PC-9 (cell line): ENCODE results near the gene CLECL1. TPM values are rescaled to one million over a fixed set of nuclear protein-coding genes. Genes with fewer than 3 reads are reported as not detected.
"Not testable (repeated sequence)": the region's sequence is repeated elsewhere in the genome, so short reads cannot be mapped to it uniquely, and the experiment has no call there.

Experiments used
- BruUV-seq: library from RNA; stranded (reverse); fragments of 400-500 nt; replicated peaks from 2 replicates; lab custom pipeline; 2021; lab: Mats Ljungman, UMichigan
- CTCF ChIA-PET: fragments of 300-600 bp; sonication (Branson Sonifier 250); formaldehyde crosslinking; loops from one replicate; lab custom pipeline; 2022; ENCODE audit warnings: antibody characterized with exemption; lab: Charles Lee
- POLR2A ChIA-PET: fragments of 300-600 bp; sonication (Branson Sonifier 250); formaldehyde crosslinking; loops from one replicate; lab custom pipeline; 2022; ENCODE audit warnings: antibody characterized with exemption; ENCODE audit not compliant: unreplicated experiment; lab: Charles Lee
- DNase-seq, 2 experiments: peaks; one replicate each; pipeline versions ENCODE4 v3.0.0 to v3.0.0-alpha.2; 2015 to 2022; ENCODE audit warnings: mixed read lengths in 1 of 2
- H2AFZ ChIP-seq: fragments of 200-600 bp; sonication (generic); 2 replicates; pipeline ENCODE4 v1.8.1; 2017; ENCODE audit warnings: antibody characterized with exemption
- H3F3A ChIP-seq: fragments of 200-600 bp; sonication (generic); 2 replicates; pipeline ENCODE4 v1.8.1; 2017; ENCODE audit warnings: antibody characterized with exemption, mild to moderate bottlenecking, low read depth; ENCODE audit not compliant: insufficient read depth
- H3K27ac ChIP-seq: fragments of 200-600 bp; sonication (generic); 2 replicates; pipeline ENCODE4 v1.6.1; 2016; ENCODE audit warnings: mixed run types
- H3K27me3 ChIP-seq: fragments of 200-600 bp; sonication (generic); 2 replicates; pipeline ENCODE4 v1.6.1; 2016; ENCODE audit warnings: low read depth, mixed run types; ENCODE audit not compliant: insufficient read depth
- H3K36me3 ChIP-seq: fragments of 200-600 bp; sonication (generic); 2 replicates; pipeline ENCODE4 v1.6.1; 2016; ENCODE audit warnings: low read depth, mixed run types
- H3K4me1 ChIP-seq: fragments of 200-600 bp; sonication (generic); replicated peaks from 2 replicates; pipeline ENCODE4 v1.6.1; 2016; ENCODE audit warnings: mixed run types; ENCODE audit not compliant: insufficient read depth
- H3K4me2 ChIP-seq: fragments of 200-600 bp; sonication (generic); 2 replicates; pipeline ENCODE4 v1.6.1; 2017; ENCODE audit warnings: mixed run types
- H3K4me3 ChIP-seq: fragments of 200-600 bp; sonication (generic); 2 replicates; pipeline ENCODE4 v1.6.1; 2016; ENCODE audit warnings: mixed run types
- H3K79me2 ChIP-seq: fragments of 200-600 bp; sonication (generic); 2 replicates; pipeline ENCODE4 v1.6.1; 2017; ENCODE audit warnings: low read depth, mixed run types
- H3K9me2 ChIP-seq: fragments of 200-600 bp; sonication (generic); 2 replicates; pipeline ENCODE4 v1.8.1; 2017; ENCODE audit warnings: mild to moderate bottlenecking; ENCODE audit not compliant: insufficient read depth
- H3K9me3 ChIP-seq: fragments of 200-600 bp; sonication (generic); 2 replicates; pipeline ENCODE4 v1.8.1; 2016; ENCODE audit warnings: low read depth; ENCODE audit not compliant: insufficient read depth
- H4K20me1 ChIP-seq: fragments of 200-600 bp; sonication (generic); 2 replicates; pipeline ENCODE4 v1.8.1; 2017; ENCODE audit not compliant: insufficient read depth
- CTCF ChIP-seq: fragments of 200-600 bp; sonication (generic); conservative IDR thresholded peaks from 2 replicates; pipeline ENCODE4 v1.6.1; 2017; ENCODE audit warnings: mixed run types, antibody characterized with exemption, mild to moderate bottlenecking, moderate library complexity
- EZH2 ChIP-seq: fragments of 200-600 bp; sonication (generic); IDR thresholded peaks from 2 replicates; pipeline ENCODE4 v1.8.0; 2017; ENCODE audit warnings: antibody characterized with exemption, low read depth
- intact Hi-C: fragments of 100-400 bp; cut with micrococcal nuclease; formaldehyde crosslinking; loops from one replicate; pipeline ENCODE4 v1.10.0; 2022; ENCODE audit not compliant: unreplicated experiment
- total RNA-seq: library from RNA; stranded (reverse); gene quantifications from 2 replicates; pipeline ENCODE4 v1.2.3, GENCODE V29; 2021

CLECL1 gene
- total RNA-seq, 1 experiment from 2014 or later, result not detected

- Histone ChIP-seq H3K4me1 (no peaks in the 10 kb centered on the region), H3K9me2 (no peaks in the 10 kb centered on the region), H3K27me3 (no peaks in the 10 kb centered on the region), H3K36me3 (peaks cover 28% of the 10 kb centered on the region), H2AFZ (no peak overlapping the region), H3K79me2 (no peaks in the 10 kb centered on the region), H3K9me3 (no peaks in the 10 kb centered on the region), H3K4me2 (no peak overlapping the region), H3F3A (no peaks in the 10 kb centered on the region), H4K20me1 (no peaks in the 10 kb centered on the region), H3K27ac (no peak overlapping the region), H3K4me3 (no peak overlapping the region)
- BruUV-seq, result no TSS peak
- CTCF ChIA-PET, result no interaction called here
- DNase-seq, result no peak
- intact Hi-C loops, result no loop called here
- POLR2A ChIA-PET, result no interaction called here
- no peak for TF ChIP-seq CTCF
- TF ChIP-seq EZH2, result no peak
These were observed 40.0 kb downstream of the CLECL1 start for GRCh38 chr12:9692909-9693308.

- CTCF ChIA-PET, result interaction anchor here (0.5 kb wide), 1 partner anchor 62 kb away, joined by 5 read pairs; no protein-coding TSS in a partner anchor
- no TSS peak for BruUV-seq
- TF ChIP-seq CTCF, result no peak
- TF ChIP-seq EZH2, result no peak
- H3K27ac ChIP-seq, result no peak overlapping the region
- H3K79me2 ChIP-seq, result no peaks in the 10 kb centered on the region
- no peaks in the 10 kb centered on the region for H3F3A ChIP-seq
- no peak overlapping the region for H3K4me2 ChIP-seq
- peak in 1 of 2 experiments; percentile 31 for DNase-seq
- H3K9me2 ChIP-seq, result no peaks in the 10 kb centered on the region
- H3K9me3 ChIP-seq, result no peaks in the 10 kb centered on the region
- 0 out of 2 replicates have a peak, but pooled peaks cover 4% of the 10 kb centered on the region for H3K4me1 ChIP-seq
- H3K4me3 ChIP-seq, result no peak overlapping the region
- POLR2A ChIA-PET, result interaction anchor here (0.6 to 0.7 kb wide), 2 partner anchors 13 to 55 kb away, joined by 3 to 7 read pairs; no protein-coding TSS in a partner anchor
- no peaks in the 10 kb centered on the region for H4K20me1 ChIP-seq
- H3K27me3 ChIP-seq, result no peaks in the 10 kb centered on the region
- H2AFZ ChIP-seq, result no peak overlapping the region
- intact Hi-C loops, result no loop called here
- peaks cover 26% of the 10 kb centered on the region for H3K36me3 ChIP-seq
These were observed 45.7 kb downstream of the CLECL1 start for GRCh38 chr12:9687228-9687627.

- POLR2A ChIA-PET, result no interaction called here
- no TSS peak for BruUV-seq
- Histone ChIP-seq H4K20me1 (no peaks in the 10 kb centered on the region), H3K4me2 (no peak overlapping the region), H3K9me2 (no peaks in the 10 kb centered on the region), H3F3A (no peaks in the 10 kb centered on the region), H3K27me3 (no peaks in the 10 kb centered on the region), H2AFZ (no peak overlapping the region), H3K9me3 (no peaks in the 10 kb centered on the region), H3K36me3 (peaks cover 35% of the 10 kb centered on the region), H3K79me2 (no peaks in the 10 kb centered on the region), H3K4me1 (0 out of 2 replicates have a peak, but pooled peaks cover 4% of the 10 kb centered on the region), H3K27ac (no peak overlapping the region), H3K4me3 (no peak overlapping the region)
- CTCF ChIA-PET, result no interaction called here
- intact Hi-C loops, result no loop called here
- TF ChIP-seq EZH2 (no peak), CTCF (no peak)
- no peak for DNase-seq
These were observed 47.0 kb downstream of the CLECL1 start for GRCh38 chr12:9685915-9686314.

GRCh38 chr12:9685366-9685765 is 47.5 kb downstream of the CLECL1 start:
- H3K27me3 ChIP-seq, DNase-seq, H3K4me3 ChIP-seq, H2AFZ ChIP-seq, H3K4me2 ChIP-seq, H3K27ac ChIP-seq, CTCF ChIA-PET, POLR2A ChIA-PET, intact Hi-C loops, H3K79me2 ChIP-seq, H3F3A ChIP-seq, H3K9me2 ChIP-seq, BruUV-seq, H4K20me1 ChIP-seq, H3K4me1 ChIP-seq, H3K9me3 ChIP-seq: not testable (repeated sequence)
- H3K36me3 ChIP-seq, result peaks cover 40% of the 10 kb centered on the region

- H3K79me2 ChIP-seq, BruUV-seq, H3K4me1 ChIP-seq, H4K20me1 ChIP-seq, DNase-seq, H3K4me3 ChIP-seq, H3K9me3 ChIP-seq, H3K4me2 ChIP-seq, CTCF ChIA-PET, POLR2A ChIA-PET, H3F3A ChIP-seq, H3K27me3 ChIP-seq, H2AFZ ChIP-seq, intact Hi-C loops, H3K27ac ChIP-seq, H3K9me2 ChIP-seq: not testable (repeated sequence)
- 0 out of 2 replicates have a peak, but pooled peaks cover 23% of the 10 kb centered on the region for H3K36me3 ChIP-seq
These were observed 49.9 kb downstream of the CLECL1 start for GRCh38 chr12:9682949-9683348.
